ENCODE results near the gene HIPK4.

The HIPK4 gene

GRCh38 chr19:40378509-40378908 lies 11.5 kb downstream of the HIPK4 start:
- Histone ChIP-seq H4K20me1 (ENCODE audit: insufficient read depth, low read length, poor library complexity, severe bottlenecking) (no peaks in the 10 kb centered on the region), H3K4me3 (ENCODE audit: low read length, poor library complexity, severe bottlenecking) (no peak overlapping the region), H3K4me2 (ENCODE audit: low read depth, low read length, poor library complexity, severe bottlenecking) (no peak overlapping the region), H3K4me1 (ENCODE audit: insufficient read depth, low read length, poor library complexity, severe bottlenecking) (no peaks in the 10 kb centered on the region), H2AFZ (ENCODE audit: low read length) (no peak overlapping the region), H3K9ac (ENCODE audit: low read depth, low read length, poor library complexity, severe bottlenecking) (no peak overlapping the region), H3K79me2 (ENCODE audit: insufficient read depth, low read length) (no peaks in the 10 kb centered on the region), H3K9me2 (replicated peaks; ENCODE audit: low read depth, low read length) (no peaks in the 10 kb centered on the region), H3F3A (ENCODE audit: low read depth) (no peaks in the 10 kb centered on the region), H3K27me3 (ENCODE audit: insufficient read depth, low read length, poor library complexity, severe bottlenecking) (no peaks in the 10 kb centered on the region), H3K9me3 (ENCODE audit: insufficient read depth, low read depth, low read length) (no peaks in the 10 kb centered on the region), H3K36me3 (ENCODE audit: insufficient read depth, low read length) (no peaks in the 10 kb centered on the region)
- TF ChIP-seq EZH2phosphoT487 (IDR thresholded peaks at IDR 0.05; ENCODE audit: borderline replicate concordance) (no peak), CTCF (conservative IDR thresholded peaks at IDR 0.05; ENCODE audit: low read length) (no peak)

- H3K9ac ChIP-seq (ENCODE audit: low read depth, low read length, poor library complexity, severe bottlenecking) = no peak overlapping the region
- H3K4me2 ChIP-seq (ENCODE audit: low read depth, low read length, poor library complexity, severe bottlenecking) = no peak overlapping the region
- no peaks in the 10 kb centered on the region for H3K36me3 ChIP-seq (ENCODE audit: insufficient read depth, low read length)
- H3F3A ChIP-seq (ENCODE audit: low read depth) = no peaks in the 10 kb centered on the region
- H2AFZ ChIP-seq (ENCODE audit: low read length) = no peak overlapping the region
- no peaks in the 10 kb centered on the region for H3K4me1 ChIP-seq (ENCODE audit: insufficient read depth, low read length, poor library complexity, severe bottlenecking)
- no peaks in the 10 kb centered on the region for H3K79me2 ChIP-seq (ENCODE audit: insufficient read depth, low read length)
- H3K9me3 ChIP-seq (ENCODE audit: insufficient read depth, low read depth, low read length) = no peaks in the 10 kb centered on the region
- no peaks in the 10 kb centered on the region for H4K20me1 ChIP-seq (ENCODE audit: insufficient read depth, low read length, poor library complexity, severe bottlenecking)
- no peaks in the 10 kb centered on the region for H3K27me3 ChIP-seq (ENCODE audit: insufficient read depth, low read length, poor library complexity, severe bottlenecking)
- no peak overlapping the region for H3K4me3 ChIP-seq (ENCODE audit: low read length, poor library complexity, severe bottlenecking)
- TF ChIP-seq CTCF (conservative IDR thresholded peaks at IDR 0.05; ENCODE audit: low read length) (no peak), EZH2phosphoT487 (IDR thresholded peaks at IDR 0.05; ENCODE audit: borderline replicate concordance) (no peak)
- H3K9me2 ChIP-seq (replicated peaks; ENCODE audit: low read depth, low read length) = no peaks in the 10 kb centered on the region
These were observed 12.1 kb downstream of the HIPK4 start for GRCh38 chr19:40377876-40378385.

GRCh38 chr19:40376286-40376862 lies 13.6 kb downstream of the HIPK4 start:
- Histone ChIP-seq H3K9me3 (ENCODE audit: insufficient read depth, low read depth, low read length) (no peaks in the 10 kb centered on the region), H3K79me2 (ENCODE audit: insufficient read depth, low read length) (no peaks in the 10 kb centered on the region), H3K9ac (ENCODE audit: low read depth, low read length, poor library complexity, severe bottlenecking) (no peak overlapping the region), H3K4me2 (ENCODE audit: low read depth, low read length, poor library complexity, severe bottlenecking) (no peak overlapping the region), H3K4me1 (ENCODE audit: insufficient read depth, low read length, poor library complexity, severe bottlenecking) (no peaks in the 10 kb centered on the region), H3K27me3 (ENCODE audit: insufficient read depth, low read length, poor library complexity, severe bottlenecking) (no peaks in the 10 kb centered on the region), H4K20me1 (ENCODE audit: insufficient read depth, low read length, poor library complexity, severe bottlenecking) (no peaks in the 10 kb centered on the region), H3K9me2 (replicated peaks; ENCODE audit: low read depth, low read length) (no peaks in the 10 kb centered on the region), H2AFZ (ENCODE audit: low read length) (no peak overlapping the region), H3F3A (ENCODE audit: low read depth) (no peaks in the 10 kb centered on the region), H3K4me3 (ENCODE audit: low read length, poor library complexity, severe bottlenecking) (no peak overlapping the region), H3K36me3 (ENCODE audit: insufficient read depth, low read length) (no peaks in the 10 kb centered on the region)
- TF ChIP-seq CTCF (conservative IDR thresholded peaks at IDR 0.05; ENCODE audit: low read length) = no peak
- no peak for TF ChIP-seq EZH2phosphoT487 (IDR thresholded peaks at IDR 0.05; ENCODE audit: borderline replicate concordance)
